HCT116 (cell line): ENCODE data around the gene RCBTB1. TPM values are rescaled to one million over a fixed set of nuclear protein-coding genes. Genes with fewer than 3 reads are reported as not detected.

ENCODE experiments used
- ATAC-seq: fragments of 200-7000 bp; cut with Tn5 transposase; 2 replicates; pipeline ENCODE4 v1.9.1; 2020; ENCODE audit warnings: mild to moderate bottlenecking, moderate library complexity
- BruUV-seq: library from RNA; stranded (reverse); fragments of 400-500 nt; replicated peaks from 2 replicates; lab custom pipeline; 2021; lab: Mats Ljungman, UMichigan
- CTCF ChIA-PET: fragments of 300-600 bp; sonication (Branson Sonifier 250); formaldehyde crosslinking; loops from one replicate; lab custom pipeline; 2021; ENCODE audit warnings: antibody characterized with exemption; lab: Charles Lee
- POLR2A ChIA-PET: fragments of 300-600, 350-600 bp; sonication (Branson Sonifier 250); formaldehyde crosslinking; loops from one replicate; lab custom pipeline; 2021; ENCODE audit warnings: antibody characterized with exemption; lab: Charles Lee
- RAD21 ChIA-PET, 2 experiments: fragments of 300-600 bp; sonication (Branson Sonifier 250); formaldehyde crosslinking; loops; one replicate each; lab custom pipeline; 2023; ENCODE audit warnings: low total read pairs in 2 of 2; ENCODE audit not compliant: uncharacterized antibody in 2 of 2, unreplicated experiment in 2 of 2, low non-redundant PET in 1 of 2; lab: Charles Lee
- DNase-seq: peaks from one replicate; pipeline ENCODE4 v3.0.0-alpha.2; 2010; ENCODE audit warnings: low read depth, low spot score
- H2AFZ ChIP-seq: fragments of 200-600 bp; shearing (Covaris generic), sonication (generic); 2 replicates; pipeline ENCODE4 v1.6.1; 2017; ENCODE audit warnings: low read depth, mixed run types, mixed read lengths, antibody characterized with exemption, low read length; ENCODE audit not compliant: poor library complexity, severe bottlenecking
- H3K27ac ChIP-seq: 2 replicates; pipeline ENCODE4 v1.5.1; 2012; ENCODE audit warnings: low read depth, low read length
- H3K27me3 ChIP-seq: fragments of 200-600 bp; sonication (generic); 2 replicates; pipeline ENCODE4 v1.6.1; 2016; ENCODE audit warnings: mixed run types, low read length, mixed read lengths; ENCODE audit not compliant: insufficient read depth
- H3K36me3 ChIP-seq, 2 experiments: fragments of 200-500 bp in 1 of 2; fragments of 200-600 bp in 1 of 2; sonication (Bioruptor generic) in 1 of 2; sonication (generic) in 1 of 2; 2 replicates each; pipeline versions ENCODE4 v1.5.1 to v1.6.1; 2014 to 2016; ENCODE audit warnings: low read length in 2 of 2, inconsistent platforms in 1 of 2, mixed read lengths in 1 of 2, mixed run types in 1 of 2; ENCODE audit not compliant: insufficient read depth in 2 of 2, control insufficient read depth in 1 of 2
- H3K4me1 ChIP-seq, 2 experiments: fragments of 200-600 bp in 1 of 2; sonication (generic) in 1 of 2; 2 replicates each; pipeline versions ENCODE4 v1.5.1 to v1.6.1; 2012 to 2017; ENCODE audit warnings: low read length in 2 of 2, inconsistent platforms in 1 of 2, mild to moderate bottlenecking in 1 of 2, mixed read lengths in 1 of 2, mixed run types in 1 of 2, moderate library complexity in 1 of 2; ENCODE audit not compliant: insufficient read depth in 2 of 2, control insufficient read depth in 1 of 2
- H3K4me2 ChIP-seq: fragments of 200-600 bp; sonication (generic); 2 replicates; pipeline ENCODE4 v1.6.1; 2017; ENCODE audit warnings: mixed run types, low read length, mixed read lengths
- H3K4me3 ChIP-seq, 2 experiments: fragments of 200-600 bp in 1 of 2; sonication (generic) in 1 of 2; replicated peaks in 1 of 2; 2 replicates each; pipeline ENCODE4 v1.5.1; 2011 to 2016; ENCODE audit warnings: low read length in 2 of 2, control low read depth in 1 of 2, low read depth in 1 of 2, mild to moderate bottlenecking in 1 of 2, mixed read lengths in 1 of 2, mixed run types in 1 of 2
- H3K79me2 ChIP-seq: fragments of 200-600 bp; sonication (generic); 2 replicates; pipeline ENCODE4 v1.6.1; 2017; ENCODE audit warnings: mild to moderate bottlenecking, mixed run types, low read length, moderate library complexity, mixed read lengths; ENCODE audit not compliant: insufficient read depth
- H3K9ac ChIP-seq: fragments of 200-600 bp; sonication (generic); 2 replicates; pipeline ENCODE4 v1.6.1; 2016; ENCODE audit warnings: low read length, mixed read lengths
- H3K9me2 ChIP-seq: fragments of 200-600 bp; sonication (generic), shearing (Covaris generic); 2 replicates; pipeline ENCODE4 v1.6.1; 2017; ENCODE audit warnings: mixed run types, mild to moderate bottlenecking, moderate library complexity; ENCODE audit not compliant: insufficient read depth
- H3K9me3 ChIP-seq, 2 experiments: fragments of 200-500 bp in 1 of 2; fragments of 200-600 bp in 1 of 2; sonication (Bioruptor generic) in 1 of 2; sonication (generic) in 1 of 2; 2 replicates each; pipeline ENCODE4 v1.6.1; 2014 to 2017; ENCODE audit warnings: low read length in 2 of 2, mixed read lengths in 2 of 2, inconsistent platforms in 1 of 2, low read depth in 1 of 2, mild to moderate bottlenecking in 1 of 2, mixed run types in 1 of 2, moderate library complexity in 1 of 2; ENCODE audit not compliant: control insufficient read depth in 1 of 2, insufficient read depth in 1 of 2
- H4K20me1 ChIP-seq: fragments of 200-600 bp; sonication (generic), shearing (Covaris generic); 2 replicates; pipeline ENCODE4 v1.6.1; 2017; ENCODE audit warnings: mixed run types, mild to moderate bottlenecking, moderate library complexity; ENCODE audit not compliant: insufficient read depth
- CBX3 ChIP-seq: IDR thresholded peaks from 2 replicates; pipeline ENCODE4 v1.6.1; 2012; ENCODE audit warnings: low read depth
- EGR1 ChIP-seq: IDR thresholded peaks from 2 replicates; pipeline ENCODE4 v1.6.1; 2012; ENCODE audit warnings: low read depth
- EZH2 ChIP-seq: fragments of 200-600 bp; sonication (generic); IDR thresholded peaks from 2 replicates; pipeline ENCODE4 v1.6.1; 2017; ENCODE audit warnings: antibody characterized with exemption, mixed run types
- EZH2phosphoT487 ChIP-seq: fragments of 200-600 bp; IDR thresholded peaks from 2 replicates; pipeline ENCODE4 v1.6.1; 2018; ENCODE audit warnings: antibody characterized with exemption, borderline replicate concordance
- JUND ChIP-seq: IDR thresholded peaks from 2 replicates; pipeline ENCODE4 v1.6.1; 2012
- POLR2A ChIP-seq: IDR thresholded peaks from 2 replicates; pipeline ENCODE4 v1.7.0; 2011; ENCODE audit warnings: borderline replicate concordance; ENCODE audit not compliant: insufficient read depth, insufficient read length; ENCODE audit errors: extremely low read depth
- POLR2AphosphoS5 ChIP-seq: IDR thresholded peaks from 2 replicates; pipeline ENCODE4 v1.6.1; 2011; ENCODE audit warnings: mild to moderate bottlenecking, low read depth, low read length, moderate library complexity
- RAD21 ChIP-seq: IDR thresholded peaks from 2 replicates; pipeline ENCODE4 v1.6.1; 2012; ENCODE audit warnings: low read depth, mild to moderate bottlenecking
- REST ChIP-seq: IDR thresholded peaks from 2 replicates; pipeline ENCODE4 v1.6.1; 2012; ENCODE audit warnings: low read depth
- SIN3A ChIP-seq: IDR thresholded peaks from 2 replicates; pipeline ENCODE4 v1.6.1; 2012; ENCODE audit warnings: low read depth
- SP1 ChIP-seq: IDR thresholded peaks from 2 replicates; pipeline ENCODE4 v1.6.1; 2012; ENCODE audit warnings: low read depth
- SRF ChIP-seq: IDR thresholded peaks from 2 replicates; pipeline ENCODE4 v1.6.1; 2012; ENCODE audit warnings: low read depth
- TCF7L2 ChIP-seq: IDR thresholded peaks from 2 replicates; pipeline ENCODE4 v1.7.0; 2011; ENCODE audit warnings: borderline replicate concordance, inconsistent platforms; ENCODE audit not compliant: insufficient read depth, insufficient read length; ENCODE audit errors: extremely low read depth
- ZBTB33 ChIP-seq: IDR thresholded peaks from 2 replicates; pipeline ENCODE4 v1.6.1; 2011; ENCODE audit warnings: mild to moderate bottlenecking, low read length, moderate library complexity; ENCODE audit not compliant: insufficient replicate concordance; ENCODE audit errors: extremely low read depth
- ZFX ChIP-seq: fragments of 450-650 bp; IDR thresholded peaks from 2 replicates; pipeline ENCODE4 v1.6.1; 2017
- ZNF274 ChIP-seq: fragments of 200-500 bp; sonication (Bioruptor generic); IDR thresholded peaks from 2 replicates; pipeline ENCODE4 v1.6.1; 2014; ENCODE audit warnings: mild to moderate bottlenecking, low read depth, low read length, inconsistent platforms
- intact Hi-C: fragments of 100-400 bp; cut with micrococcal nuclease; formaldehyde crosslinking; loops from 2 replicates; pipeline ENCODE4 v1.10.0; 2022
- total RNA-seq: library from RNA; stranded (reverse); gene quantifications from one replicate; pipeline ENCODE4 v1.2.1, GENCODE V29; 2021; ENCODE audit not compliant: unreplicated experiment

RCBTB1 gene
- total RNA-seq, 1 experiment from 2014 or later, result 22.2 TPM

- ChIA-PET POLR2A (no interaction called here), CTCF (no interaction called here), RAD21 (no interaction called here)
- Histone ChIP-seq H3K27me3 (no peaks in the 10 kb centered on the region), H2AFZ (no peak overlapping the region), H3K27ac (no peak overlapping the region), H3K9me3 (no peaks in the 10 kb centered on the region), H3K4me1 (no peaks in the 10 kb centered on the region), H4K20me1 (no peaks in the 10 kb centered on the region), H3K79me2 (no peaks in the 10 kb centered on the region), H3K36me3 (no peaks in the 10 kb centered on the region), H3K9ac (no peak overlapping the region), H3K4me2 (no peak overlapping the region), H3K4me3 (no peak overlapping the region), H3K9me2 (no peaks in the 10 kb centered on the region)
- no peak for DNase-seq
- BruUV-seq, result no TSS peak
- intact Hi-C loops, result no loop called here
- ATAC-seq, result no peak
- TF ChIP-seq ZNF274, result no peak
- TF ChIP-seq POLR2AphosphoS5, result no peak
- no peak for TF ChIP-seq SIN3A
- no peak for TF ChIP-seq CBX3
- TF ChIP-seq SP1, result no peak
- no peak for TF ChIP-seq TCF7L2
Measured at GRCh38 chr13:49597043-49597641, 11.8 kb upstream of the RCBTB1 start.

DNA sequence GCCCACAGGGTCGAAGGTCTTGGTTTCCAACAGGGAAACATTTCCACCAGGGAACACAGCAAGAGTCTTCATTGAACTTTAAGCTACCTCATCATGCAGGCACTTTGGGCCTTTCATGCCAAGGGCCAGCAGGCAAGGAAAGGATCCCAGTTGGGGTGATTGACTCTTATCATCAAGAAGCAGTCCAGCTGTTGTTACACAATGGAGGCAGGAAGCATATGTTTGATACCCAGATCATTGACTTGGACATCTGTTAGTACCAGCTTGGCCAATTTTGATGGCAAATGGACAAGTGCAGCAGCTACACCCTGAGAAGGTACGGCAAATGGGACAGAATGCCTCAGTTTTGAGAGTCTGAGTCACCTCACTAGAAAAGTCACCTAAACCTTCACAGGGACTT, 10.9 kb upstream of the RCBTB1 start:
- Histone ChIP-seq H2AFZ (no peak overlapping the region), H3K4me2 (no peak overlapping the region), H3K36me3 (no peaks in the 10 kb centered on the region), H3K9ac (no peak overlapping the region), H3K79me2 (no peaks in the 10 kb centered on the region), H3K9me2 (no peaks in the 10 kb centered on the region), H3K9me3 (no peaks in the 10 kb centered on the region), H4K20me1 (no peaks in the 10 kb centered on the region), H3K4me1 (no peaks in the 10 kb centered on the region), H3K4me3 (no peak overlapping the region), H3K27ac (no peak overlapping the region), H3K27me3 (no peaks in the 10 kb centered on the region)
- no TSS peak for BruUV-seq
- ChIA-PET CTCF (no interaction called here), RAD21 (no interaction called here), POLR2A (no interaction called here)
- TF ChIP-seq SRF, result no peak
- TF ChIP-seq JUND, result no peak
- TF ChIP-seq REST, result no peak
- TF ChIP-seq EGR1, result no peak
- no peak for TF ChIP-seq RAD21
- no peak for TF ChIP-seq ZBTB33
- no peak for TF ChIP-seq EZH2phosphoT487
- no peak for TF ChIP-seq TCF7L2
- TF ChIP-seq ZFX, result no peak
- no peak for TF ChIP-seq EZH2
- TF ChIP-seq POLR2A, result no peak
- TF ChIP-seq ZNF274, result no peak
- DNase-seq (no peak), ATAC-seq (no peak)
- intact Hi-C loops, result no loop called here
